Limb (tissue), 2 donors: ENCODE data around the gene RCN1.

Source experiments
- DNase-seq, 2 donors: peaks; one replicate each; pipeline ENCODE4 v3.0.0-alpha.2; 2016; ENCODE audit errors: extremely low spot score in 2 of 2

Gene RCN1

GRCh38 chr11:32152216-32152615 is 61.3 kb downstream of the RCN1 start:
- no peak for DNase-seq

GRCh38 chr11:32152821-32153220 is 61.9 kb downstream of the RCN1 start:
- DNase-seq: no peak

- no peak for DNase-seq
These were observed 62.9 kb downstream of the RCN1 start for GRCh38 chr11:32153747-32154146.

GRCh38 chr11:32154275-32154674 is 63.4 kb downstream of the RCN1 start:
- DNase-seq: no peak
